T1000 (cell line): ENCODE measurements around the gene MGAM2.
"Not testable (repeated sequence)": the region's sequence is repeated elsewhere in the genome, so short reads cannot be mapped to it uniquely, and the experiment has no call there.

Source experiments
- DNase-seq: peaks from one replicate; lab custom pipeline; 2025; ENCODE audit warnings: mixed read lengths; lab: John Stamatoyannopoulos, UW

Gene MGAM2

DNA sequence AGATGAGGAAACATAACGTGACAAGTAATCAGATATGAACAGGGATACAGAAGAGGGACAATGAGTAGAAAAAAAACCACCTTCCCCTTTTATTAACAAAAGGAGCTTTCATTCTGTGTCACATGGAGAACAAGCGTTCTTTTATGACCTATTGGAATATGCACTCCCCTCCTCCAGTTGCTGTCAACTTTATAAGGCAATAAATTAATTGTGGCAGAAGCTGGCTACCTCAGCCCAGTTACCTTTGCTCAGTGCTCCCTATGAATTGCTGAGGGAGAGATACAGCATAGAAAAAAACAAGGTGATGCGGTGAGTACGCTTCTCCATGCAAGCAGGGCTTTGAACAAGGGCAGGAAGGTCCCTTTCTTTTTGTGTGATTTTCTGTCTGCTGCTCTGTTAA, at the start of gene MGAM2:
Gene MGAM2 (plus strand): TSS at position 220 of the 400 bp plus-strand sequence. CDS start 5,156 bp downstream, outside the sequence.
- DNase-seq = no peak

DNA sequence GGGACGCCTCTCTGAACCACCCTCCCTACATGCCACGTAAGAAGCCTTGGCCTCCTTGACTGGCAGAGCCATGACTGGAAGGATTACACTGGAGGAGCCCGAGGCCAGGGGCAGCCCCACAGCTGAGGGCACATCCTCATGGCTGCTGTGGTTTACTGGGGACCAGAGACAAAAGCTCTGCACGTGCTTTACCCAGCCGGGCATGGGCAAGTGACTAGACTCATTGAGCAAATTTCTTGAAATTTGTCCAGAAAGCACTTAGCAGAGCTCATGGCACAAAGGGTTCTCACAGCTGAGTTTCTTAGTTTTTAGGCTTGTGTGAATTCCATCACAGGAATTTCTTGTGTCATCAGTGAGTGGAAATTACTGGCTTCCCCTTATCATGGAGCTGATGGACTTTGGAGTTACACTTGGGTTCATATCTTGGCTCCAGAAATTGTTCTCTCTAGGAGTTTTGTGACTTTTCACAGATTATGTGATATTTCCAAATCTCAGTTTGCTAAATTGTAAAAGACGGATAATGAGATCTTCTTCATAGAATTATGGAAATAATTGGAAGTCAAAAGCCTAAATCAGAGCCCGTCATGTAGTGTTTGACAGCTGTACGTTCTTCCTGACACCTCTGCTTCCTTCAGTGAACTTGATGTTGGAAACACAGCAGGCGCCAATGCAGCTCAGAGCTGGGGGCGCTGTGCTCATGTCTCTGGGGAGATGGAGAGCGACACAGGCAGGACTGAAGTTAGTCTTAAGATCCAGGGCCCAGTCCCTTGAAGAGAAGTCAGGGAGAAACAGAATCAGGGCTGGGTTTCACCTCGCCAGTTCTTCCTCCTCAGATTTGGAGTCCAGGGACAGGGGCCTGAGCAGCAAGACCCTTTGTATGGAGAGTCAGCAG, 47.7 kb upstream of the MGAM2 start:
- DNase-seq = no peak

DNA sequence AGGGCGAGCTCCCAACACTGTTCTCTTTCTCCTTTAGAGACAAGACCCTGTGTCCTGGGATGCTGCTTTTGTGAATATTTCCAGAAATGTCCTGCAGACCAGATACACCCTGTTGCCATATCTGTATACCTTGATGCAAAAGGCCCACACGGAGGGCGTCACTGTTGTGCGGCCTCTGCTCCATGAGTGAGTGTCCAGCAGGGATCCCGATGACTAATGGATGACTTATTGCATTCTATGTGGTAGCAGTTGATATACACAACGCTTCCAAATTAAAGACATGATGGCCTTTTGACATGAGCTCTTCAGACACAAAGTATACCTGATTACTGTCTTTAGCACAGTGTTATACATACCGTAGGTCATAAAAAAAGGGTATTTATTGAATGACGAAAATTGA, 45.0 kb upstream of the MGAM2 start:
- DNase-seq = no peak

DNA sequence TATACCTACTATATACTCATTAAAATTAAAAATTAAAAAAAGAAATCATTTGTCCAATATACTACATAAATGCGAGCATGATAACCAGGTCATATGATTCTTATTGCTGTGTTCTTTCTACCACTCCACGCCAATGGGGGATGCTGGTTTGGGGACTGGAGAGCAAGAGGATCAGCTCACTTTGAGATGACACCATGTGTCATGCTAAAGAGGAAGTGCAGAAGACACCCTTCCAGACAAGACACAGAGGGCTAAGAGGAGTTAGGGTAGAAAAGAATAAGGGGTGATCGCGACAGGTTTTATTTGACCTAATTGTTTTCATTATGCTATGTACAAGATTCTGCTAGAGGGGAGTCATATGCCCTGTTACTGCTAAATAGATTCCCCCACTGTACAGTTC, 33.8 kb upstream of the MGAM2 start:
- no peak for DNase-seq

GRCh38 chr7:142083605-142084004, 27.9 kb upstream of the MGAM2 start:
- no peak for DNase-seq

- no peak for DNase-seq
Measured at GRCh38 chr7:142085428-142085827, 26.1 kb upstream of the MGAM2 start.

DNA sequence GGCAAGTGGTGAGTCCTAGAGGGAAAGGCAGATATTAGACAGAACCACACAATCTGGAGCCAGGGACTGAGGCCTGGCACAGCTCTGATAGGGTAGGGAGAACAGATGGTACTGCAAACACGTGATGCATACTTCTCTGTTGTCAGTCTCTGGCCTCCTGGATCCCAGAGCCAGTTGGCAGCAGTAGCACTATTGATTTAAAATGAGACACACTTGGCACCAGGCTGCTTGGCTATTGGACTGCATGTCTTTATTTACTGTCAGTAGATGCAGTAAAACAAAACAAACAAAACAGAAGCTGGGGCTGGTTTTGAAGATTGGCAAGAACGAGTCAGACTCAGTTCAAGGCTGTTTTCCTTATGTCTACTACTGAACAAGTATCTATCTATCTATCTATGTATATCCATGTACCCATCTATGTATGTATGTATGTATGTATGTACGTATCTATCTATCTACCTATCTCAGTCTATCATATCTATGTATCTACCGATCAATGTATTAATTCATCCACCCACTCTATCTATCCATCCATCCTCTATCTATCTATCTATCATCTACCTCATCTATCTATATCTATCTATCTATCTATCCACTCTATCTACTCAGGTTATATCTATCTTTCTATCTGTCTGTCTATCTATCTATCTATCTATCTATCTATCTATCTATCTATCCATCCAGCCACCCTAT, 23.4 kb upstream of the MGAM2 start:
- DNase-seq = no peak

GRCh38 chr7:142089035-142089434, 22.5 kb upstream of the MGAM2 start:
- DNase-seq = no peak

- no peak for DNase-seq
Measured at GRCh38 chr7:142091961-142092360, 19.6 kb upstream of the MGAM2 start.

DNA sequence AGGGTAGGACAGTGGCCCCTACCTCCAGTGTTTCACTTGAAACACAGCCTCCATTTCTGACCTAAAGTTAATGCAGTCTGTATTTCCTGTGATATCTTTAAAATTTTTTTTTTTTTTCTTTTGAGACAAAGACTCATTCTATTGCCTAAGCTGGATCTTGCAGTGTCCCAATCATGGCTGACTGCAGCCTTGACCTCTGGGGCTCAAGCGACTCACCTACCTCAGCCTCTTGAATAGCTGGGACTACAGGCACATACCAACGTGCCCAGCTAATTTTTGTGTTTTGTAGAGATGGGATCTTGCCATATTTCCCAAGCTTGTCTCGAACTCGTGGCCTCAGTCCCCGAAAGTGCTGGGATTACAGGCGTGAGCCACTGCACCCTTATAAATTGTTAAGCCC, 16.7 kb upstream of the MGAM2 start:
- DNase-seq = no peak

GRCh38 chr7:142097571-142097970, 13.9 kb upstream of the MGAM2 start:
- no peak for DNase-seq

GRCh38 chr7:142098004-142098403, 13.5 kb upstream of the MGAM2 start:
- no peak for DNase-seq

GRCh38 chr7:142099347-142099746, 12.2 kb upstream of the MGAM2 start:
- DNase-seq = not testable (repeated sequence)

DNA sequence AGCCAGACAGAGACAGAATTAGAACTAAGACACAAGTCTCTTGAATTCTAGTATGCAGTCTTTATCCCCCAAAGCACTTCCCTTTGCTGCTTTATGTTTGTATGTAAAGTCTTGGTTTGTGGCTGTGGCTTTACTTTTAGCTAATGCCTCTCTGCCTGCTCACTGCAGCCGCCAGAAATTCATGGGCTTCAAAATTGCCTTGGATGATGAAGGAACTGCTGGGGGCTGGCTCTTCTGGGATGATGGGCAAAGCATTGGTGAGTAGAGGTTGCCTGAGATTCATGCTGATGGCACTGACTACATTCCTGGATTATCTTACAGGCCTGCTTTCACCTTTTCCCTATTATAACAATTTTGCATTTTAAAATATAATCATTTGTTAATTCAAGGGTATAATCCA, 10.9 kb upstream of the MGAM2 start:
- no peak for DNase-seq

DNA sequence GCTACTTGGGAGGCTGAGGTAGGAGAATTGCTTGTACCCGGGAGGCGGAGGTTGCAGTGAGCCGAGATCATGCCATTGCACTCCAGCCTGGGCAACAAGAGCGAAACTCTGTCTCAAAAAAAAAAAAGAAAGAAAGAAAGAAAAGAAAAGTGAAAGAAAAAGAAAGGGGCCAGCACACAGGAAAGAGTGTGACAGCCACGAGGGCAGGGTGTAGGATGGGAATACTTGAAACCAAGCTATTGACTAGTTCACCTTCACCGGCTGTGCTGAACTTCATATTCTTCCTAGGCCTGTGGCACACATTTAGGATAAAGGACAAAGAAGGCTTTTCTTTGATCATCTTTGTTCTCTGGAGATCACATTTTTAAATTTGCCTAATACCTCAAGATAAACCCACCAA, 9.7 kb upstream of the MGAM2 start:
- DNase-seq = not testable (repeated sequence)

GRCh38 chr7:142104550-142105527, 6.7 kb upstream of the MGAM2 start:
- no peak for DNase-seq

GRCh38 chr7:142108728-142109505, 2.6 kb upstream of the MGAM2 start:
- no peak for DNase-seq

- no peak for DNase-seq
Measured at GRCh38 chr7:142110098-142110497, 1.4 kb upstream of the MGAM2 start.

GRCh38 chr7:142110638-142111037, 880 bp upstream of the MGAM2 start:
- no peak for DNase-seq

DNA sequence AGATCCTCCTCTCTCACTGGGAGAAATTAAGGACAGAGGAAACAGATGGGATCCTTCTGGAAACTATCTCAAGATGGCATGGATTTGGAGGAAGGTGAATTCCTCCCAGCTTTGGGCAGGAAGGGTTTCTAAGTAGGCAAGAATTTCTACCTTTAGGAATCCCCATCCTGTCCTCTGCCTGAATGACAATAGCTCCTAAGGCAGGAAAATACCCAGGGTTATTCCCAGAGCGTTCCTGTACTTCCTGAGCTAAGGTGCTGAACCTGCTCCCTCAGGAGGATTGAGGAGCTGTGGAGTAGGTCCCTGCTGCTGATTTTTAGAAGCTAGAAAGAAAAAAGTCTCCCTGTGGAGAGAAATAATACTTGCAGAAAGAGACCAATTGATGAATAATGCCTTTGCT, 568 bp downstream of the MGAM2 start:
- DNase-seq = no peak

GRCh38 chr7:142114207-142114606, 2.7 kb downstream of the MGAM2 start:
- no peak for DNase-seq
